ENCODE results near the gene DOCK6. TPM values are rescaled to one million over a fixed set of nuclear protein-coding genes. Genes with fewer than 3 reads are reported as not detected.

The DOCK6 gene
- total RNA-seq, 1 donor from 2014 or later: 43.6 TPM

GRCh38 chr19:11214387-11214786 is 47.9 kb downstream of the DOCK6 start:
- no peak overlapping the region for H3K4me3 Mint-ChIP-seq
- no peak for TF ChIP-seq CTCF (conservative IDR thresholded peaks at IDR 0.05)
- DNase-seq (ENCODE audit: extremely low spot score, unreplicated experiment): no peak
- no peaks in the 10 kb centered on the region for H3K4me1 Mint-ChIP-seq (ENCODE audit: unreplicated experiment)
- H3K27ac Mint-ChIP-seq: no peak overlapping the region
- H3K9me3 Mint-ChIP-seq: no peaks in the 10 kb centered on the region
- H3K36me3 Mint-ChIP-seq: peaks cover 10% of the 10 kb centered on the region
- no peaks in the 10 kb centered on the region for H3K27me3 Mint-ChIP-seq

- Mint-ChIP-seq H3K27ac (no peak overlapping the region), H3K9me3 (no peaks in the 10 kb centered on the region), H3K4me1 (ENCODE audit: unreplicated experiment) (no peaks in the 10 kb centered on the region), H3K27me3 (no peaks in the 10 kb centered on the region), H3K4me3 (no peak overlapping the region), H3K36me3 (peaks cover 10% of the 10 kb centered on the region)
- no peak for DNase-seq (ENCODE audit: extremely low spot score, unreplicated experiment)
- TF ChIP-seq CTCF (conservative IDR thresholded peaks at IDR 0.05): no peak
Measured at GRCh38 chr19:11210656-11210928, 51.7 kb downstream of the DOCK6 start.

GRCh38 chr19:11209839-11210655 is 52.3 kb downstream of the DOCK6 start:
- H3K4me3 Mint-ChIP-seq: no peak overlapping the region
- no peaks in the 10 kb centered on the region for H3K9me3 Mint-ChIP-seq
- no peak for DNase-seq (ENCODE audit: extremely low spot score, unreplicated experiment)
- no peak overlapping the region for H3K27ac Mint-ChIP-seq
- H3K4me1 Mint-ChIP-seq (ENCODE audit: unreplicated experiment): no peaks in the 10 kb centered on the region
- peaks cover 6% of the 10 kb centered on the region for H3K36me3 Mint-ChIP-seq
- no peak for TF ChIP-seq CTCF (conservative IDR thresholded peaks at IDR 0.05)
- no peaks in the 10 kb centered on the region for H3K27me3 Mint-ChIP-seq

GRCh38 chr19:11208561-11209471 is 53.5 kb downstream of the DOCK6 start:
- no peak for DNase-seq (ENCODE audit: extremely low spot score, unreplicated experiment)

More at GRCh38 chr19:11208561-11209471, 53.5 kb downstream of the DOCK6 start:
- TF ChIP-seq CTCF (conservative IDR thresholded peaks at IDR 0.05): no peak
- H3K9me3 Mint-ChIP-seq: no peaks in the 10 kb centered on the region
- no peak overlapping the region for H3K4me3 Mint-ChIP-seq
- no peaks in the 10 kb centered on the region for H3K27me3 Mint-ChIP-seq
- peaks cover 5% of the 10 kb centered on the region for H3K4me1 Mint-ChIP-seq (ENCODE audit: unreplicated experiment)
- peaks cover 3% of the 10 kb centered on the region for H3K36me3 Mint-ChIP-seq
- H3K27ac Mint-ChIP-seq: no peak overlapping the region

Data from type B pancreatic cell (in vitro differentiated cells).